Measurements from ENCODE around the gene ATRIP.

GRCh38 chr3:48423241-48423882 is 23.2 kb upstream of the ATRIP start:
- TF ChIP-seq, protein P1, sequence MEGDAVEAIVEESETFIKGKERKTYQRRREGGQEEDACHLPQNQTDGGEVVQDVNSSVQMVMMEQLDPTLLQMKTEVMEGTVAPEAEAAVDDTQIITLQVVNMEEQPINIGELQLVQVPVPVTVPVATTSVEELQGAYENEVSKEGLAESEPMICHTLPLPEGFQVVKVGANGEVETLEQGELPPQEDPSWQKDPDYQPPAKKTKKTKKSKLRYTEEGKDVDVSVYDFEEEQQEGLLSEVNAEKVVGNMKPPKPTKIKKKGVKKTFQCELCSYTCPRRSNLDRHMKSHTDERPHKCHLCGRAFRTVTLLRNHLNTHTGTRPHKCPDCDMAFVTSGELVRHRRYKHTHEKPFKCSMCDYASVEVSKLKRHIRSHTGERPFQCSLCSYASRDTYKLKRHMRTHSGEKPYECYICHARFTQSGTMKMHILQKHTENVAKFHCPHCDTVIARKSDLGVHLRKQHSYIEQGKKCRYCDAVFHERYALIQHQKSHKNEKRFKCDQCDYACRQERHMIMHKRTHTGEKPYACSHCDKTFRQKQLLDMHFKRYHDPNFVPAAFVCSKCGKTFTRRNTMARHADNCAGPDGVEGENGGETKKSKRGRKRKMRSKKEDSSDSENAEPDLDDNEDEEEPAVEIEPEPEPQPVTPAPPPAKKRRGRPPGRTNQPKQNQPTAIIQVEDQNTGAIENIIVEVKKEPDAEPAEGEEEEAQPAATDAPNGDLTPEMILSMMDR (IDR thresholded peaks at IDR 0.05) = no peak
- no peak for TF ChIP-seq POLR2A (IDR thresholded peaks at IDR 0.05)

Measured in heart left ventricle (tissue), 13 donors.